Measurements from ENCODE around the gene DHRS13.

DHRS13 gene

DNA sequence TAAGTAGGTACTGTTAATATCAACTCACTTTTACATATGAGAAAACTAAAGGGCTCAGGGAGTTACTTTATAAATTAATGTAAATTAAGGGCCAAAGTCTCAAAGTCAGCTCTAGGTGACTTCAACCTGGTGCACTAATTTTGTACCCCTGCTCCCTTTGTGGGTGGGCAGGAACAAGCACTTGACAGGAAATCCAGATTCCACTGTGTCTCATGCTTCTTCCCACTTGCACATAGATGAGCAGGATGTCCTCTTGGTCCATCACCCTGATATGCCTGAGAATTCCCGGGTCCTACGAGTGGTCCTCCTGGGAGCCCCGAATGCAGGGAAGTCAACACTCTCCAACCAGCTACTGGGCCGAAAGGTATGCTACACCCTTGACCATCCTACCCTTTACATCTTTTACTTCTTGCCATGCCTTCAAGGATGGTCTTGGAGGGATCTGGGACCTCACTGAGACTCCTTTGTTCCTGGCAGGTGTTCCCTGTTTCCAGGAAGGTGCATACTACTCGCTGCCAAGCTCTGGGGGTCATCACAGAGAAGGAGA lies 46.8 kb downstream of the DHRS13 start:
- DNase-seq, result no peak

DNA sequence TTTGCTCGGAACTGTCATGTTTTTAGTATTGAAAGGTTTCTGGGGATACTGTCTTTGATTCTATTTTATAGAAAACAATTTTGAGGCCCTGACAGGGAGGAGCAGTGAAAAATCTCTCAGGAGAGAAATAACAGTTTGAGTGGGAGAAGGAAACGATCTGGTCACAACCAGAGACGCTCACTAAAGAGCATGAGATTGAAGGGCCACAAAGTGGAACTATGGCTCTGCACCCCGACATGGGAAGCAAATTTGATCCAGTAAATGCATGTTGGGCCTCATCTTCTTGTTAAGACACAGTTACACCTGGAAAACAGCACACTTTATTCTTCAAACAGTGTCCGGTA lies 47.6 kb downstream of the DHRS13 start:
- DNase-seq, result no peak

GRCh38 chr17:28854457-28855335 lies 48.2 kb downstream of the DHRS13 start, which contains the start of gene ERAL1:
Gene ERAL1 (plus strand): TSS chr17:28855016. CDS start chr17:28855035, 19 bp downstream.
- DNase-seq, result peak; percentile 95

DNA sequence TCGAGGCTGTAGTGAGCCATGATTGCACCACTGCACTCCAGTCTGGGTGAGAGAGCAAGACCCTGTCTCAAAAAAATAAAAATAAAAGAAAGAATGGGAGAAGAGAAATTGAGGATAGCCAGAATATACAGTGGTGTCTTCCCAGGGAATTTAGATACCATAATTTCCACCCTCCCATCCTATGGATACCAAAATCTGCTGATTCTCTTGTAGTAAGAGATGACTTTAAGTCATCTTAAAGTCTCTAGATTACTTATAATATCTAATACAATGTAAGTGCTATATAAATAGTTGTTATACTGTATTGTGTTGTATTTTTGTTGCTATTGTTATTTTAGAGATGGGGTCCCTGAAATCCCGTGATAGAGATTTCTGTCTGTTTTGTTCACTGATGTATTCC lies 49.6 kb downstream of the DHRS13 start:
- DNase-seq, result no peak

DNA sequence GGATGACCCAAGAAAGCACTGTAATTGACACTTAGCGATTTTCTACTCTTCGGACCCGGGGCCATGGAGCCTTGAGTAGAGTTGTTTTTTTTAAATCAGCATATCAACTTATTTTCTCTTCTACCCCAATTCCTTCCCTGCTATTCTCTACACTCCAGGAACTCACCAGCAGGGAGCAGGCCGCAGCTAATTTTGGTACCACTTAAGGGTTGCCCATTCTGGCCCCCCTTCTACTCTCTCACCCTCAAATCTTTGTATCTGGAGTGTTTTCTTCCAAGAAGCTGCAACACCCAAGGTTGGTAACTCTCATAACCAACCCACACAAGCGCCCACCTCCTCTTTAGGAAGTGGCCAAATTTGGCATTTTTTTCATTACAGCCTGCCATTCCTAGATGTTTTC lies 53.6 kb downstream of the DHRS13 start:
- peak; percentile 43 for DNase-seq

DNA sequence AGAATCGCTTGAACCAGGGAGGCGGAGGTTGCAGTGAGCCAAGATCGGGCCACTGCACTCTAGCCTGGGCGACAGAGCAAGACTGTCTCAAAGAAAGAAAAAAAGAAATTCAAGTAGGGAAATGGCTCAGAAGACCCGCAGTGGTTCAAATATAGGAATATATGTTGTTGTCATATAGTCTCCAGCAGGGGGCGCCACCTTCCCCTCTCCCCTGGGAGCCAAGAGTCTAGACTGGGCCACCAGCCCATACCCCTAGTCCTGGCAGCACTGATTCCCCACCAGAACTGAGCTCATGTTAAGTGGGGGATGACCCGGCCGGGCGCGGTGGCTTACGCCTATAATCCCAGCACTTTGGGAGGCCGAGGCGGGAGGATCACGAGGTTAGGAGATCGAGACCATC lies 54.2 kb downstream of the DHRS13 start:
- DNase-seq, result peak; percentile 58
